ENCODE data around the gene RNF44.

Gene RNF44

GRCh38 chr5:176577312-176578176 lies 40.3 kb upstream of the RNF44 start:
- WGBS (ENCODE audit: extremely low coverage, insufficient coverage, low lambda C conversion rate): no CpG with 5 or more reads among the region's 36 CpGs
- Histone ChIP-seq H3K36me3 (ENCODE audit: control insufficient read depth, insufficient read depth, low read length) (no peaks in the 10 kb centered on the region), H4K8ac (ENCODE audit: low read depth, low read length) (no peak overlapping the region), H2BK15ac (replicated peaks; ENCODE audit: low read depth) (no peak overlapping the region), H3K4me3 (ENCODE audit: low read length) (no peak overlapping the region), H3K79me2 (ENCODE audit: control insufficient read depth, insufficient read depth, low read length) (no peaks in the 10 kb centered on the region), H2BK5ac (ENCODE audit: low read length) (no peak overlapping the region), H3K27me3 (ENCODE audit: insufficient read depth, low read length, poor library complexity) (no peaks in the 10 kb centered on the region), H3K23ac (ENCODE audit: low read length) (no peak overlapping the region), H3K4ac (ENCODE audit: low read depth, low read length) (no peak overlapping the region), H2AK5ac (ENCODE audit: low read length) (no peak overlapping the region), H3K18ac (ENCODE audit: low read length) (no peak overlapping the region), H3K9ac (ENCODE audit: low read length) (no peak overlapping the region), H2BK120ac (ENCODE audit: low read depth, low read length) (no peak overlapping the region), H3K79me1 (ENCODE audit: low read length) (no peaks in the 10 kb centered on the region), H3K56ac (ENCODE audit: low read length) (no peak overlapping the region), H3K4me2 (ENCODE audit: low read length) (no peak overlapping the region), H3K4me1 (ENCODE audit: control insufficient read depth, low read depth, low read length) (no peaks in the 10 kb centered on the region), H4K5ac (ENCODE audit: low read length) (no peak overlapping the region), H3K27ac (ENCODE audit: low read depth, low read length) (no peak overlapping the region)
- no peak for DNase-seq

GRCh38 chr5:176575488-176576422 lies 38.6 kb upstream of the RNF44 start:
- no peak overlapping the region for H4K5ac ChIP-seq (ENCODE audit: low read length)
- H3K27me3 ChIP-seq (ENCODE audit: insufficient read depth, low read length, poor library complexity): no peaks in the 10 kb centered on the region
- H3K18ac ChIP-seq (ENCODE audit: low read length): no peak overlapping the region
- H2BK15ac ChIP-seq (replicated peaks; ENCODE audit: low read depth): no peak overlapping the region
- no peak overlapping the region for H2AK5ac ChIP-seq (ENCODE audit: low read length)
- no peak overlapping the region for H3K4me3 ChIP-seq (ENCODE audit: low read length)
- H3K4ac ChIP-seq (ENCODE audit: low read depth, low read length): no peak overlapping the region
- no peak overlapping the region for H2BK120ac ChIP-seq (ENCODE audit: low read depth, low read length)
- H3K56ac ChIP-seq (ENCODE audit: low read length): no peak overlapping the region
- DNase-seq: no peak
- no peak overlapping the region for H3K9ac ChIP-seq (ENCODE audit: low read length)
- H3K36me3 ChIP-seq (ENCODE audit: control insufficient read depth, insufficient read depth, low read length): no peaks in the 10 kb centered on the region
- H3K79me2 ChIP-seq (ENCODE audit: control insufficient read depth, insufficient read depth, low read length): no peaks in the 10 kb centered on the region
- H4K8ac ChIP-seq (ENCODE audit: low read depth, low read length): no peak overlapping the region
- H3K23ac ChIP-seq (ENCODE audit: low read length): no peak overlapping the region
- H3K79me1 ChIP-seq (ENCODE audit: low read length): no peaks in the 10 kb centered on the region
- H3K27ac ChIP-seq (ENCODE audit: low read depth, low read length): no peak overlapping the region
- H2BK5ac ChIP-seq (ENCODE audit: low read length): no peak overlapping the region
- H3K4me1 ChIP-seq (ENCODE audit: control insufficient read depth, low read depth, low read length): no peaks in the 10 kb centered on the region
- no CpG with 5 or more reads among the region's 37 CpGs for WGBS (ENCODE audit: extremely low coverage, insufficient coverage, low lambda C conversion rate)
- no peak overlapping the region for H3K4me2 ChIP-seq (ENCODE audit: low read length)

DNA sequence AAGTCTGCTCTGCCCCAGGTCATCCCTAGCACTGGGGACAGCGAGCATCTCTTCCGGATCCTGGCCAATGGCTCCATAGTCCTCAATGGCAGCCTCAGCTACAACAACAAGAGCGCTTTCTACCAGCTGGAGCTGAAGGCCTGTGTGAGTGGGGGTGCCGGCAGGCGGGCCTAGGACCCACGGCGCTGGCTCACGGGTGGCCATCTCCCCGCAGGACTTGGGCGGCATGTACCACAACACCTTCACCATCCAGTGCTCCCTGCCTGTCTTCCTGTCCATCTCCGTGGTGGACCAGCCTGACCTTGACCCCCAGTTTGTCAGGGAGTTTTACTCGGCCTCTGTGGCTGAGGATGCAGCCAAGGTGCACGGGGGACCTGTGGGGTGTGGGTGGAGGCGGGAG lies 37.9 kb upstream of the RNF44 start:
- no peaks in the 10 kb centered on the region for H3K79me1 ChIP-seq (ENCODE audit: low read length)
- H2AK5ac ChIP-seq (ENCODE audit: low read length): no peak overlapping the region
- no peaks in the 10 kb centered on the region for H3K4me1 ChIP-seq (ENCODE audit: control insufficient read depth, low read depth, low read length)
- H3K27ac ChIP-seq (ENCODE audit: low read depth, low read length): no peak overlapping the region
- no peak overlapping the region for H2BK5ac ChIP-seq (ENCODE audit: low read length)
- H4K5ac ChIP-seq (ENCODE audit: low read length): no peak overlapping the region
- H3K4me3 ChIP-seq (ENCODE audit: low read length): no peak overlapping the region
- no peak overlapping the region for H3K18ac ChIP-seq (ENCODE audit: low read length)
- no peak overlapping the region for H3K4me2 ChIP-seq (ENCODE audit: low read length)
- H3K9ac ChIP-seq (ENCODE audit: low read length): no peak overlapping the region
- no peak overlapping the region for H3K56ac ChIP-seq (ENCODE audit: low read length)
- no peaks in the 10 kb centered on the region for H3K27me3 ChIP-seq (ENCODE audit: insufficient read depth, low read length, poor library complexity)
- no peaks in the 10 kb centered on the region for H3K36me3 ChIP-seq (ENCODE audit: control insufficient read depth, insufficient read depth, low read length)
- H3K23ac ChIP-seq (ENCODE audit: low read length): no peak overlapping the region
- WGBS (ENCODE audit: extremely low coverage, insufficient coverage, low lambda C conversion rate): no CpG with 5 or more reads among the region's 14 CpGs
- no peak overlapping the region for H2BK15ac ChIP-seq (replicated peaks; ENCODE audit: low read depth)
- no peaks in the 10 kb centered on the region for H3K79me2 ChIP-seq (ENCODE audit: control insufficient read depth, insufficient read depth, low read length)
- no peak overlapping the region for H4K8ac ChIP-seq (ENCODE audit: low read depth, low read length)
- H3K4ac ChIP-seq (ENCODE audit: low read depth, low read length): no peak overlapping the region
- no peak for DNase-seq
- H2BK120ac ChIP-seq (ENCODE audit: low read depth, low read length): no peak overlapping the region

- no CpG with 5 or more reads among the region's 10 CpGs for WGBS (ENCODE audit: extremely low coverage, insufficient coverage, low lambda C conversion rate)
- H3K36me3 ChIP-seq (ENCODE audit: control insufficient read depth, insufficient read depth, low read length): no peaks in the 10 kb centered on the region
These were observed 37.0 kb upstream of the RNF44 start for GRCh38 chr5:176574297-176574591.

GRCh38 chr5:176573564-176574296 lies 36.5 kb upstream of the RNF44 start:
- Histone ChIP-seq H3K4me3 (ENCODE audit: low read length) (no peak overlapping the region), H3K18ac (ENCODE audit: low read length) (no peak overlapping the region), H3K9ac (ENCODE audit: low read length) (peak overlapping the region; percentile 24), H3K27ac (ENCODE audit: low read depth, low read length) (no peak overlapping the region), H3K36me3 (ENCODE audit: control insufficient read depth, insufficient read depth, low read length) (no peaks in the 10 kb centered on the region), H3K79me1 (ENCODE audit: low read length) (no peaks in the 10 kb centered on the region), H3K4me2 (ENCODE audit: low read length) (no peak overlapping the region), H3K4ac (ENCODE audit: low read depth, low read length) (no peak overlapping the region), H2BK5ac (ENCODE audit: low read length) (no peak overlapping the region), H2AK5ac (ENCODE audit: low read length) (no peak overlapping the region), H3K56ac (ENCODE audit: low read length) (peak overlapping the region; percentile 65), H2BK15ac (replicated peaks; ENCODE audit: low read depth) (no peak overlapping the region), H2BK120ac (ENCODE audit: low read depth, low read length) (no peak overlapping the region), H3K23ac (ENCODE audit: low read length) (no peak overlapping the region), H3K79me2 (ENCODE audit: control insufficient read depth, insufficient read depth, low read length) (no peaks in the 10 kb centered on the region), H4K8ac (ENCODE audit: low read depth, low read length) (no peak overlapping the region), H3K27me3 (ENCODE audit: insufficient read depth, low read length, poor library complexity) (no peaks in the 10 kb centered on the region), H3K4me1 (ENCODE audit: control insufficient read depth, low read depth, low read length) (no peaks in the 10 kb centered on the region), H4K5ac (ENCODE audit: low read length) (no peak overlapping the region)
- no CpG with 5 or more reads among the region's 18 CpGs for WGBS (ENCODE audit: extremely low coverage, insufficient coverage, low lambda C conversion rate)
- DNase-seq: peak; percentile 60

More at GRCh38 chr5:176574297-176574591, 37.0 kb upstream of the RNF44 start:
- H3K4me2 ChIP-seq (ENCODE audit: low read length): no peak overlapping the region
- H3K18ac ChIP-seq (ENCODE audit: low read length): no peak overlapping the region
- H2BK5ac ChIP-seq (ENCODE audit: low read length): no peak overlapping the region
- H2BK120ac ChIP-seq (ENCODE audit: low read depth, low read length): no peak overlapping the region
- no peak overlapping the region for H3K4ac ChIP-seq (ENCODE audit: low read depth, low read length)
- H3K79me2 ChIP-seq (ENCODE audit: control insufficient read depth, insufficient read depth, low read length): no peaks in the 10 kb centered on the region
- no peak overlapping the region for H4K5ac ChIP-seq (ENCODE audit: low read length)
- H3K4me1 ChIP-seq (ENCODE audit: control insufficient read depth, low read depth, low read length): no peaks in the 10 kb centered on the region
- no peak overlapping the region for H3K4me3 ChIP-seq (ENCODE audit: low read length)
- no peak overlapping the region for H2BK15ac ChIP-seq (replicated peaks; ENCODE audit: low read depth)
- no peak overlapping the region for H3K23ac ChIP-seq (ENCODE audit: low read length)
- no peak for DNase-seq
- no peak overlapping the region for H3K56ac ChIP-seq (ENCODE audit: low read length)
- no peak overlapping the region for H4K8ac ChIP-seq (ENCODE audit: low read depth, low read length)
- no peaks in the 10 kb centered on the region for H3K27me3 ChIP-seq (ENCODE audit: insufficient read depth, low read length, poor library complexity)
- no peak overlapping the region for H3K27ac ChIP-seq (ENCODE audit: low read depth, low read length)
- H3K9ac ChIP-seq (ENCODE audit: low read length): no peak overlapping the region
- H3K79me1 ChIP-seq (ENCODE audit: low read length): no peaks in the 10 kb centered on the region
- no peak overlapping the region for H2AK5ac ChIP-seq (ENCODE audit: low read length)

Data from mesendoderm (in vitro differentiated cells).